Glomerular endothelial cell (primary cell): ENCODE results near the gene TOR1AIP2. TPM values are rescaled to one million over a fixed set of nuclear protein-coding genes. Genes with fewer than 3 reads are reported as not detected.

Source experiments
- DNase-seq: peaks from one replicate; pipeline ENCODE4 v3.0.0-alpha.2; 2011; ENCODE audit warnings: low read depth, low spot score; ENCODE audit errors: extremely low read depth
- total RNA-seq: library from RNA; depleted of rRNA; stranded (reverse); fragments of >200 nt; gene quantifications from 2 replicates; pipeline ENCODE4 v1.2.3, GENCODE V29; 2015

The TOR1AIP2 gene
- 75.5 and 88.7 TPM in 2 replicates for total RNA-seq

DNA sequence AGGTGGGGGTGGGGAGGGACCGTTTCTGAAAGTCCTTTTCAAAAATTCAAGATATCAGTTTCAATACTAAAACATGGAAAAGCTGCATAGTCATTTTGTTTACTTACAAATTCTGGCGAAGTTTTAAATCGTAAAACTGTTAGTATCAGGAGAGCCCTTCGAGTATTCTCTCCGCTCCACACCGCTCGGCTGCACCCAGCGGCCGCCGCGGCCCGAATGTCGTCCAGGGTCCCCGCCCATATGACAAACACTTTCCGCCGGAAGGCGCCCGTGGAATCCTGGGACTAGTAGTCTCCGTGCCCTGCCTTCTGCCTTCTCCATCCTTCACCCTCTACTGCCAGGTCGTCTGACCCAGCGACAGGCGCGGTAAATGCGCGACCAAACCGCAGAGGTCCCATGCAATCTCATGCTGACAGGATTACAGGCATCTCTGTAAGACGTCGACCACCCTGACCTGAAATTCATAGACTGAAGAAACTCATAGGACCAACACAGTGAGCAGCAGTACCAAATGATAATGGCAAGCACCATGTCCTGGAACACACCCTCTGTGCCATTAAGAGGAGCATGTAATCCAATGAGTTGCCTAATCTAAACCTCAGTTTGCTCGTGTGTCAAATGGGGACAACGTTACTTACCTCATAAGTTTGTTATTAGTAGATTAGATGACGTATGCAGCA lies at the start of gene TOR1AIP2:
Gene TOR1AIP2, minus strand, starts transcription at position 218 of the 680 bp plus-strand sequence. CDS start 25,138 bp downstream, outside the sequence.
- DNase-seq: no peak

DNA sequence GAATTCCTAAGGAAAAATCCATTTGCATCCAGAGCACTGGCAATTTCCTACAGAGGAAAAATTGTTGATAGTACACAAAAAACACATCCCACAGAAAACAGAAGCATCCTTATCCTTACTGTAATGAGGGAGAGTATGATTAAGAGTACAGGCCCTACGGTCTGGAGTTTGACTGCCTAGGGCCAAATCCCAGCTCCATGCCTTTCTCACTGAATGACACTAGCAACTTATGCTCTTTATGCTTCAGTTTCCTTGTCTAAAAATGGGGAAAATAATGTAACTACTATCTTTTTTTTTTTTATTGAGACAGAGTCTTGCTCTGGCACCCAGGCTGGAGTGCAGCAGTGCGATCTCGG lies 49.2 kb upstream of the TOR1AIP2 start:
- no peak for DNase-seq

DNA sequence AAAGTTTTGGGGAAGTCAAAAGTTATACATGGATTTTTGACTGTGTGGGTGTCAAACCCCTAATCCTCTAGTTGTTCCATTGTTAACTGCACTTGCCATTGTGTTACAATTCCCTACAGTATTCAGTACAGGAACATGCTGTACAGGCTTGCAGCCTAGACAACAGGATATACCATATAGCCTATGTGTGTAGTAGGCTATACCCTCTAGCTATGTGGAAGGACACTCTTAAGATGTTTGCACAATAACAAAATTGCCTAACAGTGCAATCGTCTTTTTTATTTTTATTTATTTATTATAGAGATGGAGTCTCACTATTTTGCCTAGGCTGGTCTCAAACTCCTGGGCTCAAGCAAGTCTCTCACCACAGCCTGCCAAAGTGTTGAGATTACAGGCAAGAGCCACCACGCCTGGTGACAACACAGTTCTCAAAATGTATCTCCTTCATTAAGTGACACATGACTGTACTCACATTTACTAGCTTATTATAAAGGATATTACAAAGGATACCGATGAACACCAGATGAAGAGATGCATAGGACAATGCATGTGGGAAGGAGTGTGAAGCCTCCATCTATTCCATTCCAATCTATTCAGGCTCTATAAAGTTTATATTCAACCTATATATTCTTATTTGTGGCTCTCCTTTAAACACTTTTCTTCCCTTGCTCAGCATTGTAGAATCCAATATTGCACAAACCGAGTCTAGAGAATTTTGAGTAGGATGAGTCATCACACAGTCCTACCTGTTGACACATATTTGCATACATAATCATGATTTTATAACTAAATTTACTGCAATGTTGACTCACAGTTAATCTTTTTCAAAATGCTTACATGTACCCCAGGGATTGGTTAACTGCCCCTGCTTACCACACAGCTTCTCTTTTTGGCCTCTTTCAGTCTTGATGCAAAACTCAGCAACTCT lies 48.6 kb upstream of the TOR1AIP2 start:
- no peak for DNase-seq

DNA sequence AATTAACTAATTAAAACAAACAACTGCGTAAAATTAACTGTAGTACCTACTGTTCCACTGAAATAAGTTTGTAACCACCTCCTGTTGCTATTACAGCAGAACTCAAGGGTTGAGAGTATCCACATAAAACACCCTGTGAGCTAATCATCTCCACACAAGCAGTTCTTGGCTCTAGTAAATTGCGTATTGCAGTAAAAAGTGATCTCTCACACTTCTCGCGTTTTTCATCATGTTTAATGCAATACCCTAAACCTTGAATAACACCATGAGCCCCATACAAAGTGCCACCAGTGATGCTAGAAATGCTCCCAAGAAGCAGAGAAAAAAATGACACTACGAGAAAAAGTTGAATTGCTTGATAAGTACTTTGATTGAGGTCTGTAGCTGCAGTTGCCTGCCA lies 47.7 kb upstream of the TOR1AIP2 start:
- no peak for DNase-seq

DNA sequence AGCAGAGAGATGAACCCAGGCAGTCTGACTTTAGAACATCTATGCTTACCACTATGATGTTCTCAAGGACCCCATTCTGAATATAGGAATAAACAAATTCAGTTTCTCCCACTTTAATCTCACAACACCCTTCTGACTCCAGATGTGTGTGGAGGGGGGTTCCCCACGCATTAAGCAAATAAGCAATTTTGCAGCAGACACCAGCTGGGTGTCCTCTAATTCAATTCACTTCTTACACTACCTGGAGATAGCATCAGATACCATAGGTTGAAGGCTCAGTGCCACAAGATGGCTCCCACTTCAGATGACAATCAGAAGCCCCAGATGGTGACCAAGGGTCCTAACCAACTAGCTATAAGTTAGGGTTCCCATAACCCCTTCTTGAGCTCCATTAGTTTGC lies 46.7 kb upstream of the TOR1AIP2 start:
- DNase-seq: no peak

DNA sequence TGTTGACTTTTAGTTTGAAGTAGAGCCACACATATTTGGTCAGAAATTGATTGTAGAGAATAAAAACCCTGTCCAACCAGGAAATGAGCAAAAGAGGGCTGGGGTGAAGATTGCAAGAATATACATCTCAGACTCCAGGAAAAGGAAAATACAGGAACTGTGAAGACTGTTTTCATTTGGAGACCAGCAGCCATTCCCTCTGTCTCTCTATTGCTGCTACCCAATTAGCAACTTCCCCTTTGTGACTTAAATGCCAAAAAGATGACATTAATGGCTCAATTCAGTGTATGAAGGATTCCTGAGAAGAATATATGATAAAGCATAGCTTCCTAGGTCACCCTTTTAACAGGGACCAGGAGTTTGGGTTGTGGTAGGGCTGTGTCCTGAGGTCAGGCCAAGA lies 45.4 kb upstream of the TOR1AIP2 start:
- no peak for DNase-seq

DNA sequence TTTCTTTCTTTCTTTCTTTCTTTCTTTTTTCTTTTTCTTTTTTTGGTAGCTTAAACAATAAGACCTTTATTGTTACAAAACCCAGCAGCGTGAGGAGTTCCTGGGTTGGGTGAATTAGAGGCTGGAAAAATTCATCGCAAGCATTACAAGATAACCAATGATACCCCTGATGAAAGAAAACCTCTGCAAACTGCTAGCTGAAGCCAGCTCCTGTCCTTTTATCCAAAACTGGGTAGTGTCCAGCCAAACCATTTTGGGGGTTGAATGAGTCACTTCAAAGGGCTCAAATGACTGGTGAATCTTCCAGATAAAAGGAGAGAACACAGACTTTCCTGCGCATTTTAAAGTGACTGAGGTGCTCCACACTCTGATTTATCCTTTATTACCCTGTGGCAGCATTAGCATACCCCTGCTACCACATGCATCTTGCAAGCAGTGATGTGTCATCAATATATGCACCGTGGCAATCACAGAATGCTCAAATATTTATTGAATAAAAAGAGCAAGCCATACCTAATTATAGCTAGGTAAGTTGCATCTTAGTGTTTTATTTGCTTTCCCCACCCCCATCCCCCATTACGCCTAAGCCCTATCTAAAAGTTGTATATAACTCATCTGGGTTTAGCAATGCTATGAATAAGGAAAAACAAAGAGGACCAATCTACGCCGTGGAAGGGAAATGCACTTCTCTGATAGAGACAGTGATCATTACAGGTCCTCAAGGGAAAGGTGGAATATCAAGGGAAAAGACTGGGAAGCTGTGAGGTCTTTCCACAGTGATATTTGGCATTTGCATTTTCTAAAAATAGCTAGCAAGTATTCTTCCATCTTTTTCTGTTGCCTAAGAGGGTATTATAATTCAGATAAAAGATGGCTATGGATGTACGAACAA lies 44.6 kb upstream of the TOR1AIP2 start:
- no peak for DNase-seq

DNA sequence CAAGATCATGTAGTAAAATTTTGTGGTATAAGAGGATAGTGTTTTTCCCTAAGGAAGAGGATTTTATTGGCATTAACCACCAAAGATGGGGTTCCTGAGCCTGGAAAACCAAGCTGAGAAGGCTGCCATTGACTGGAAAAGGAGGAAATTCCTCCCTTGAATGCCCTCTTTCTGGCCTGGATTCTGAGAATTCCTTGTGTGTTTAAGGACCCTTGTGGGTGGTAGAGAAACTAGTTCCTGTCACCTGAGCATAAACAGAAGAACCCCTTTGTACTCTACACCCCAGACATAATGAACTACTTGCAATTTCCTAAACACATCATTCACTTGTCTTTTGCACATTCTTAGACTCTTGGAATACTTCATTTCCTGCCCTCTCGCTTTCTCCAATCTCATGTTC lies 43.9 kb upstream of the TOR1AIP2 start:
- DNase-seq: no peak

DNA sequence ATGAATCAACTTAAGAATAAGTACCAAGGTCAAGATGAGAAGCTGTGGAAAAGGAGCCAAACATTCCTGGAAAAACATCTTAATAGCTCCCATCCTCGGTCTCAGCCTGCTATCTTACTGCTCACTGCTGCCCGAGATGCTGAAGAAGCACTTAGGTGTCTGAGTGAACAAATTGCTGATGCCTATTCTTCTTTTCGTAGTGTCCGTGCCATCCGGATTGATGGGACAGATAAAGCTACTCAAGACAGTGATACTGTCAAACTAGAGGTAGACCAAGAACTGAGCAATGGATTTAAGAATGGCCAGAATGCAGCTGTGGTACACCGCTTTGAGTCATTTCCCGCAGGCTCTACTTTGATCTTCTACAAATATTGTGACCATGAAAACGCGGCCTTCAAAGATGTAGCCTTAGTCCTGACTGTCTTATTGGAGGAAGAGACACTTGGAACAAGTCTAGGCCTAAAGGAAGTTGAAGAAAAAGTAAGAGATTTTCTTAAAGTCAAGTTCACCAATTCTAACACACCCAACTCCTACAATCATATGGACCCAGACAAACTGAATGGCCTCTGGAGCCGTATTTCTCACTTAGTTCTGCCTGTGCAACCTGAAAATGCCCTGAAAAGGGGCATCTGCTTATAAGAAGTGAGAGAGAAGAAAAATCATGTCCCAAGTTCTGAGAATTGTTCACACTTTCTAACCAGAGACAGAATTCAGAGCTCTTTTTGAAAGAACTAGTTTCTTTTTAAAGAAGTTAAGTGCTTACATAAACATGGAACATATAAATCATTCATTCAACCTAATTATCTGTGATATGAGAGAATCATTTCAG lies 40.2 kb upstream of the TOR1AIP2 start:
- no peak for DNase-seq

DNA sequence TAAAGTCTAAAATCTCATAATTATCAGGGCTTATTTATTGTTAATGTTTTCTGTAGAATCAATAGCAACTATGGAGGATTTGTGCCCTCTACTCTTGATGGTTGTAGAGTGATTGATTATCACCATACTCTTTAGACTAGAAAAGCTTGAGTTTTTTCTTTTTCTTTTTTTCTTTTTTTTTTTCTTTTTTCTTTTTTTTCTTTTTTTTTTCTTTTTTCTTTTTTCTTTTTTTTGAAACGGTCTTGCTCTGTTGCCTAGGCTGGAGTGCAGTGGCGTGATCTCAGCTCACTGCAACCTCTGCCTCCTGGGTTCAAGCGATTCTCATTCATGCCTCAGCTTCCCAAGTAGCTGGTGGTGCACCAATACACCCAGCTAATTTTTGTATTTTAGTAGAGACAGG lies 34.2 kb upstream of the TOR1AIP2 start:
- no peak for DNase-seq

DNA sequence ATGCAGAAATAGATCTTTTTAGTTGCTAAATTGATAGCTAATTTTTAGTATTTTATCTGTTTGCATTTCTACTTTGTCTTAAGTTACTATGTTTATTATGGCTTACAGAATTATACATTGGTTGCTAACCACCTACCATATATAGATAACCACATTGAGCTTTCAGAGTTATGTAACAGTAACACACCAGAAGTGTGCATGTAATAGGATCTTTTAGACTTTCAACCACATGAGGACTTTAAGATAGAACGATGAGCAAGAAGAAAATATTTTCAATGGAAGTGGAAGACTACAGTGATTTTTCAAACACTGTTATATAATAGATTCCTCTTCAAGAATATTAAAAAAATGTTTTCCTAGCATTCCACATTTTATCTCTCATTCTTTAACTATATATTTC lies 33.3 kb upstream of the TOR1AIP2 start:
- DNase-seq: no peak

DNA sequence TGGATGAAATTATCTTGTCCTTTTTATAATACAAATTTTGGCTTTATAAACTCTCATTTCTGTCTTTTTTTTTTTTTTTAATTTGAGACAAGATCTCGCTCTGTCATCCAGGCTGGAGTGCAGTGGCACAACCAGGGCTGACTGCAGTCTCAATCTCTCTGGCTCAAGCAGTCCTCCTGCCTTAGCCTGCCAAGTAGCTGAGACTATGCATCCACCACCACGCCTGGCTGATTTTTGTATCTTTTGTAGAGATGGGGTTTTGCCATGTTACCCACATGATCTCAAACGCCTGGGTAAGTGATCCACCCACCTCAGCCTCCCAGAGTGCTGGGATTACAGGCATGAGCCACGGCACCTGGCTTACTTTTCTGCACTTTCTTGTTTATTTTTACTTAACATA lies 12.0 kb upstream of the TOR1AIP2 start:
- no peak for DNase-seq

DNA sequence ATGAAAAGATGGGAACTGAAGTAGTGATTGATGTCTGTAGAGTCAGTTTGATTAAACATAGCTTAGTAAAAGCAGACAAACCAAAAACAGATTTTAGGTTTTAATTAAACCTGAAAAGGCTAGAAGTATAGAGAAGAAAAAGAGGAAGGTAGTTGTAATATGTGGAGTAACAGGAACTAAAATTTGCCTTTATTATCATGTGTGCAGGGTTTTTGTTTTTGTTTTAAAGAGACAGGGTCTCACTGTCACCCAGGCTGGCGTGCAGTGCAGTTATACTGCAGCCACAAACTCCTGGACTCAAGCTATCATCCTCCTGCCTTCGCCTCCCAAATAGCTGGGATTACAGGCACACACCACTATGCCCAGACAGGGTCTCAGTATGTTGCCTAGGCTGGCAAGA lies 10.5 kb upstream of the TOR1AIP2 start:
- DNase-seq: no peak

DNA sequence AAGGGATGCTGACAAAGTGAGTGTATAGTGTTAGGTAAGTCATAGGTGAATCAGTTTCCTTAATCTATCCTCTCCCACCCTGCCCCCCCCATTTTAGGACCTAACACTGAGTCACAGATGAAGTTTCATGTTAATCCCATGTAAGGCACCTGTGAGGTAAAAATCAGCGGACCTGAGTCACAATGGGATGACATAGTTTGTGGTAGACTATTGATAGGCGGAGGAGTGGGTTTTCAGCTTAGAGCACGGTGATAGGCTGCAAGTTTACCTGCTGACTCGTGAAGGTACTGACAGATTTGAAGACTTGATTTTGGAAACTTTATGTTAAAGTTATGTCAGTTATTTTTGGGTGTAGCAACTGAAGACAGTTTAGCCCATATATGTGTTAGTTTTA lies 6.1 kb upstream of the TOR1AIP2 start:
- DNase-seq: no peak

DNA sequence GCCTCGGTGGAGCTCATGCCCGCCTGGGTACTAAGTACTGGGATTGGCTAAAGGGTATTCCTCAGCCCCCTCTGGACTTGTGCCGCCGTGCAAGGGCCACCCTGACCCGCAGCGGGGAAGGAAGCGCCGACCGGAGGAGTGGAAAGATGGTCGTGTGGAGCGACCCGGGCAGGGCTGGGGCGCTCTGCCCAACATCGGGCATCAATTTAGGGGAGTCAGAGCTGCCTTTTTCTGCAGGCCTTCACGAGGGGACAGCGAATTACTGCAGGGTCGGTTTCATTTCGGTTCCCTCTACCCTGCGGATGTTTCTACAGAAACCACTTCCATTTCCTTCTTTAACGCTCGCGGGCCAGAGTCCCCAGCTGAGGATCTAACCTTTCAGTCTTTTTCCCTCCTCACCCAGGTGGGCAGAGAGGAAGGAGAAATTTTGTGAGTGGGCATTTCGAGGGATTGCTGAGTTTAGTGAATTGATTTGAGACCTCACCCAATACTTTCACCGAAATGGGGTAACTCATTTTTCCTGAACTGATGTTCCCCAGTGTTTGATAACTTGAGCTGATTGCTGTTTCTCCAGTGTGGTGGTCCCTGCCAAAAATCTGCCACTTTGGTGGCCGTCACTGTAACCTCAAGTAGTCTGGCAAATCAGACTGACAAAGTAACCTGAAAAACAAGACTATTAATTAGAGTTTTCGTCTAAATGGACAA lies 5.6 kb upstream of the TOR1AIP2 start:
- no peak for DNase-seq

DNA sequence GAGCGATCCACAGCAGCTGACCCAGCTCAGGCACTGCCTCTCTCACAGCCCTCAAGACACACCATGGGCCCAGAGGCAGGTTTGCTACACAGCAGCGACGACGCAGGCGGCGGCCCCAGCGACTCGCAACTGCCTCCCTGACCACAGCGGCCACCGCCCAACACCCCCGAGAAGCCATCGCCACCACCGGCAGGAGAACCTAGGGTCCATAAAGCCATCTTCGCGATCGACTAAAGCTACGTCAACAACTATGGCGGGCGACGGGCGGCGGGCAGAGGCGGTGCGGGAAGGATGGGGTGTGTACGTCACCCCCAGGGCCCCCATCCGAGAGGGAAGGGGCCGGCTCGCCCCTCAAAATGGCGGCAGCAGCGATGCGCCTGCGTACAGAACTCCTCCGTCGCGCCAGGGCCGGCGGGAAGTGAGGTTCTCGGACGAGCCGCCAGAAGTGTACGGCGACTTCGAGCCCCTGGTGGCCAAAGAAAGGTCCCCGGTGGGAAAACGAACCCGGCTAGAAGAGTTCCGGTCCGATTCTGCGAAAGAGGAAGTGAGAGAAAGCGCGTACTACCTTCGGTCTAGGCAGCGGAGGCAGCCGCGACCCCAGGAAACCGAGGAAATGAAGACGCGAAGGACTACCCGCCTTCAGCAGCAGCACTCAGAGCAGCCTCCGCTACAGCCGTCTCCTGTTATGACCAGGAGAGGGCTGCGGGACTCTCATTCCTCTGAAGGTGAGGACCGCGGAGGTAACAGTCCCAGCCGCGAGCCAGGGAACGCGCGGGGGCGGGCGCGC lies 4.8 kb upstream of the TOR1AIP2 start, which contains the start of gene TOR1AIP1:
Gene TOR1AIP1, plus strand, starts transcription at position 33 of the 787 bp plus-strand sequence. Its CDS starts 218 bp downstream, at position 251.
- peak; percentile 84 for DNase-seq

DNA sequence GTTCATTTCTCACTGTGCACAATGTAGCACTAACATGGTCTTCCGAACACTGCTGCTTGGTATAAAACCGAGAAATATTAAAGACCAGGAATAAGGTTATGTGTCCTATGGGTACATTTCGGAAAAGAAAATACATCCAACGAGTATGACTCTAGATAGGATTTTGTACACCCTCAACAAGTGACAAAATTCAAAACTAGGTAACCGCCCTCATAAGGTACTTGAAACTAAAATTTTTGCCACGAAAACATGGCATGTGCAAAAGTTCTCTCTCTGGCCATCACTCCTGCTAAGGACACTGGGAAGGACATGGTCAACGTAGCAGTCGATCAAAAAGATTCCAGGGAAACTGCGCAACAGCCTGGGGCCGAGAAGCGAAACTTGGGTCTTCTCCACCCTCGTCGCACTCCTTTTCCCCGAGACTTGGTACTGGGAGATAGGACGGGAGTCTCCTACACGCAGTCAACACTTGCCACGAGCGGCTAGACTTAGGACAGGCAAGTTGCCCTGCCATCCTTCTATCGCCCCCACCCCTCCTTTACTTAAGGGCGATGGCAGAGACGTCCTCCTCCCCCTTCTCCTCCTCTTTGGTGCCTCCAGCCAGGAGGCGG lies 4.1 kb upstream of the TOR1AIP2 start:
- DNase-seq: peak; percentile 72

DNA sequence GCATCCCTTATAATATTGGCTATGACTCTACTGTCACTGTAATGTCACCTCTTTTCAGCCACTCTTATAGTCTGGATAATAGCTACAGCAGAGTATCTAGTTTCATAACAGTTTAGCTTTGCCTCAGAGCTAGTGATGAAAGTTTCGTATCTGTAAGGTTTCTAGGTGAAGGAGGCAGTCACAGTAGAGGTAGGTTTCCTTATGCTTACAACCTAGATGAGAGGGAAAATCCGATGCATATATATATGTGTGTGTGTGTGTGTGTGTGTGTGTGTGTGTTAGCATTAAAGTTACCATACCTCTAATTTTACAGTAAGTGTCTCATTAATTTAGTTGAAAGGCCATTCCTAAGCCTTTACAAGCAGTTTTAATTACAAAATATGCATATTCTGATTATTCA lies 2.2 kb upstream of the TOR1AIP2 start:
- no peak for DNase-seq
